GM21360 (cell line): Measurements from ENCODE around the gene HAP1.

Experiments
- ATAC-seq: cut with Tn5 transposase; IDR thresholded peaks from one replicate; pipeline ENCODE4 v1.9.1; 2021; ENCODE audit warnings: mild to moderate bottlenecking, moderate library complexity; ENCODE audit not compliant: unreplicated experiment

Gene HAP1

GRCh38 chr17:41766135-41766534 is 31.7 kb upstream of the HAP1 start:
- ATAC-seq: no peak

- ATAC-seq: no peak
Measured at GRCh38 chr17:41763327-41763726, 28.9 kb upstream of the HAP1 start.

- no peak for ATAC-seq
Measured at GRCh38 chr17:41762841-41763240, 28.4 kb upstream of the HAP1 start.

- ATAC-seq: no peak
Measured at GRCh38 chr17:41762391-41762790, 27.9 kb upstream of the HAP1 start.

GRCh38 chr17:41760878-41761277 is 26.4 kb upstream of the HAP1 start:
- no peak for ATAC-seq

- ATAC-seq: no peak
Measured at GRCh38 chr17:41758601-41759000, 24.2 kb upstream of the HAP1 start.

GRCh38 chr17:41754066-41754465 is 19.6 kb upstream of the HAP1 start:
- no peak for ATAC-seq

- no peak for ATAC-seq
Measured at GRCh38 chr17:41751288-41751687, 16.8 kb upstream of the HAP1 start.

- ATAC-seq: no peak
Measured at GRCh38 chr17:41750862-41751261, 16.4 kb upstream of the HAP1 start.

GRCh38 chr17:41748275-41748674 is 13.8 kb upstream of the HAP1 start:
- no peak for ATAC-seq

GRCh38 chr17:41741709-41742108 is 7.3 kb upstream of the HAP1 start:
- ATAC-seq: no peak

GRCh38 chr17:41740506-41740905 is 6.1 kb upstream of the HAP1 start:
- no peak for ATAC-seq

GRCh38 chr17:41739661-41740352 is 5.4 kb upstream of the HAP1 start:
- no peak for ATAC-seq

- ATAC-seq: no peak
Measured at GRCh38 chr17:41738801-41739112, 4.3 kb upstream of the HAP1 start.

- no peak for ATAC-seq
Measured at GRCh38 chr17:41738077-41738800, 3.8 kb upstream of the HAP1 start.

- no peak for ATAC-seq
Measured at GRCh38 chr17:41737680-41738023, 3.2 kb upstream of the HAP1 start.

GRCh38 chr17:41736983-41737679 is 2.7 kb upstream of the HAP1 start:
- ATAC-seq: no peak

- no peak for ATAC-seq
Measured at GRCh38 chr17:41735744-41736143, 1.3 kb upstream of the HAP1 start.

- no peak for ATAC-seq
Measured at GRCh38 chr17:41734949-41735313, 488 bp upstream of the HAP1 start.

GRCh38 chr17:41733348-41734138 is 900 bp downstream of the HAP1 start:
- no peak for ATAC-seq

GRCh38 chr17:41731836-41732235 is 2.6 kb downstream of the HAP1 start:
- no peak for ATAC-seq

GRCh38 chr17:41730479-41730878 is 4.0 kb downstream of the HAP1 start:
- no peak for ATAC-seq
